Measurements from ENCODE around the gene OLFML1. TPM values are rescaled to one million over a fixed set of nuclear protein-coding genes. Genes with fewer than 3 reads are reported as not detected.

OLFML1 gene
- total RNA-seq, 1 donor = 2.2 TPM

DNA sequence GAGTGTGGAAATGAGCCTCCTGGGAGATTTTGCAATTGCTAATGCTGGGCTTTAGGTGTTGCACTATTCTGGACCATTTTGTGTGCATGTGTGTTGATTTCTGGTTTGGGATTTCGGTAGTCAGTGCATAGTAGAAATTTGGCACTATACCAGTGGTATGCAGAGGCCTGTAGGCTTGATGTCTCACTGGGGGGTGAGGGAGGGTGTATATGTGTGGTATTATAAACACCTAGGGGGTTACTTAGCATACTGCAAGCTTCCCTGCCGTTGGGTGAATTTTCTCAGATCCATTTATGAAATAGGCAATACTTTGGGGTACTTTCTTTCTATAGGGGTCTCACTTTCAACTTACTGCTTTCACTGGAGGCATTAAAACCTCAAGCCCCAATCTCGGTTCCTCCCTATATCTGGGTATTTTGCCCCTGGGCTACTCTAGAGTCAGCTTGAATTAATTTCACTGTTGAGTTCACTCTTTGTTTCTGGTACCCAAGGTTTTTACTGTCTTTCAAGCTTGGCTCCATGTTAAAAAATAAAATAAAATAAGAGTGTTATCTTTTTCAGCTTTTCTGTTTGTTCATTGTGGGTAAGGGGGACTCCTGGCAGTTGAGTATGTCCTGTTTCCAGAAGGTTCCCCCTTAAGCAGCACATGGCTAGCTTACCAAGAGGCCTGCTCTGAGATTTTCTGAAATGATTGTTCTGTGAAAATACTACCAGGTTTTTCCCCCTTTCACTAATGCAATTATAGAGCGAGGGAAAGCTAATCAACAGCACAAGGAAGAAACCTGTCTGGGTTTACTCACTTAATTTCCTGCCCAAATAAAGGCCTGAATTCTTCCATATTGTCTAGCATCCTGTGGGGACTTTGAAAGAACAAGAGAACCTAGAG, 74.3 kb downstream of the OLFML1 start:
- H3K4me3 ChIP-seq (ENCODE audit: low read depth, low read length) = no peak overlapping the region
- TF ChIP-seq CTCF (IDR thresholded peaks at IDR 0.05; ENCODE audit: insufficient read depth, low read depth, low read length) = no peak
- no peak for DNase-seq (ENCODE audit: low read depth)

Other genes starting within 250 kb of the OLFML1 start
- under 0.01 TPM in 2 replicates for gene SYT9, start 233.6 kb upstream of the OLFML1 start, total RNA-seq
- gene PPFIBP2, start 28.5 kb downstream of the OLFML1 start, total RNA-seq = 9.7 and 20.3 TPM in 2 replicates
- gene CYB5R2, start 188.0 kb downstream of the OLFML1 start, total RNA-seq = 32.0 and 39.9 TPM in 2 replicates
- under 0.01 and 0.64 TPM in 2 replicates for gene OVCH2, start 221.0 kb downstream of the OLFML1 start, total RNA-seq

Measured in fibroblast of villous mesenchyme (primary cell).